Breast epithelium (tissue), 4 donors: ENCODE results near the gene POU3F3. TPM values are rescaled to one million over a fixed set of nuclear protein-coding genes. Genes with fewer than 3 reads are reported as not detected.

Source experiments
- DNase-seq, 2 donors: peaks; one replicate each; pipeline ENCODE4 v3.0.0-alpha.2; 2019; ENCODE audit warnings: low spot score in 2 of 2
- H3K27ac ChIP-seq, 2 donors: fragments of 200-600 bp; sonication (generic) in 1 of 2; one replicate each; pipeline ENCODE4 v1.5.1; 2016 to 2019; ENCODE audit warnings: mild to moderate bottlenecking in 1 of 2
- H3K27me3 ChIP-seq, 2 donors: fragments of 200-600 bp; sonication (generic) in 1 of 2; one replicate each; pipeline versions ENCODE4 v1.5.1 to v1.6.0; 2017 to 2019; ENCODE audit warnings: control low read depth in 1 of 2, mild to moderate bottlenecking in 1 of 2
- H3K36me3 ChIP-seq: fragments of 200-600 bp; one replicate; pipeline ENCODE4 v1.5.1; 2019
- H3K4me1 ChIP-seq, 2 donors: fragments of 200-600 bp; sonication (generic); one replicate each; pipeline ENCODE4 v1.5.1; 2016 to 2019; ENCODE audit warnings: control low read depth in 1 of 2
- H3K4me3 ChIP-seq, 3 donors: fragments of 200-600 bp; sonication (generic); 1 replicate in 2 of 3; 2 replicates in 1 of 3; pipeline ENCODE4 v1.5.1; 2016 to 2019; ENCODE audit warnings: mild to moderate bottlenecking in 3 of 3, moderate library complexity in 2 of 3
- H3K9me3 ChIP-seq, 2 donors: fragments of 200-600 bp; sonication (generic) in 1 of 2; one replicate each; pipeline ENCODE4 v1.5.1; 2016 to 2019; ENCODE audit warnings: control low read depth in 1 of 2
- POLR2A ChIP-seq: fragments of 450-650 bp; IDR thresholded peaks from one replicate; pipeline ENCODE4 v1.6.1; 2016; ENCODE audit warnings: antibody characterized with exemption, mild to moderate bottlenecking, moderate library complexity
- POLR2AphosphoS5 ChIP-seq, 3 donors: sonication (generic); formaldehyde crosslinking; IDR thresholded peaks; one replicate each; pipeline ENCODE4 v1.6.1; 2017; ENCODE audit warnings: antibody characterized with exemption in 3 of 3
- intact Hi-C: fragments of 100-400 bp; cut with DNase I; formaldehyde crosslinking; loops from one replicate; pipeline ENCODE4 v1.15.1; 2023; ENCODE audit warnings: low total_unique reads
- total RNA-seq, 3 donors: library from RNA; depleted of rRNA; stranded (reverse); fragments of >200 nt; gene quantifications; one replicate each; pipeline ENCODE4 v1.1.0, GENCODE V29; 2016
- TF ChIP-seq, protein P1 (sequence below), 3 donors: fragments of 450-650 bp; IDR thresholded peaks; one replicate each; pipeline ENCODE4 v1.5.1; 2016 to 2017; ENCODE audit warnings: antibody characterized with exemption in 3 of 3, mild to moderate bottlenecking in 3 of 3, moderate library complexity in 3 of 3

Gene POU3F3
- total RNA-seq, 3 donors from 2014 or later, result 0.32 to 3.4 (median 0.98) TPM

DNA sequence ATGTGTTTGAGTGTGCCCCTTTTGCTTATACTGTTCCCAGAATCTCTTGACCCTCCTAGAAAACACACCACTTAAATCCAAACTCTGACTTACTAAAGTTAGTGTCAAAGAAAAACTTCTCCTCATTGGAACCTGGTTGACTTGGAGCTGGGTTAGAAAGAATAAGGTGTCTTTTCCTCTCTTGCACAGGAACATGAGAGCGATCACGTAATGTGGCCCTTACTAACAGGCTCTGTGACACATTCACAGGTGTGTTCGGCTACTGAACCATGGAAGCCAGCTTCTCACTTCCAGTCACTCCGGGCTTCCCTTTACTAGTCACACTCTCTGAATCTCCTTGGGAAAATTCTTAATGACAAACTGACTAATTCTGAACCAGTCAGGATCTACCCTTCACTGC, 5.4 kb upstream of the POU3F3 start:
- no peak for DNase-seq
- intact Hi-C loops, result no loop called here
- Histone ChIP-seq H3K27me3 (peaks cover 13 to 98% of the 10 kb centered on the region in 2 donors), H3K4me3 (peak overlapping the region in 1 of 3 donors; percentile 10), H3K9me3 (peaks cover 0 to 2% of the 10 kb centered on the region in 2 donors), H3K27ac (peak overlapping the region in 1 of 2 donors; percentile 32), H3K36me3 (no peaks in the 10 kb centered on the region), H3K4me1 (peaks cover 0 to 7% of the 10 kb centered on the region in 2 donors)
- no peak for TF ChIP-seq POLR2AphosphoS5 (IDR thresholded peaks at IDR 0.05)
- TF ChIP-seq, protein P1, sequence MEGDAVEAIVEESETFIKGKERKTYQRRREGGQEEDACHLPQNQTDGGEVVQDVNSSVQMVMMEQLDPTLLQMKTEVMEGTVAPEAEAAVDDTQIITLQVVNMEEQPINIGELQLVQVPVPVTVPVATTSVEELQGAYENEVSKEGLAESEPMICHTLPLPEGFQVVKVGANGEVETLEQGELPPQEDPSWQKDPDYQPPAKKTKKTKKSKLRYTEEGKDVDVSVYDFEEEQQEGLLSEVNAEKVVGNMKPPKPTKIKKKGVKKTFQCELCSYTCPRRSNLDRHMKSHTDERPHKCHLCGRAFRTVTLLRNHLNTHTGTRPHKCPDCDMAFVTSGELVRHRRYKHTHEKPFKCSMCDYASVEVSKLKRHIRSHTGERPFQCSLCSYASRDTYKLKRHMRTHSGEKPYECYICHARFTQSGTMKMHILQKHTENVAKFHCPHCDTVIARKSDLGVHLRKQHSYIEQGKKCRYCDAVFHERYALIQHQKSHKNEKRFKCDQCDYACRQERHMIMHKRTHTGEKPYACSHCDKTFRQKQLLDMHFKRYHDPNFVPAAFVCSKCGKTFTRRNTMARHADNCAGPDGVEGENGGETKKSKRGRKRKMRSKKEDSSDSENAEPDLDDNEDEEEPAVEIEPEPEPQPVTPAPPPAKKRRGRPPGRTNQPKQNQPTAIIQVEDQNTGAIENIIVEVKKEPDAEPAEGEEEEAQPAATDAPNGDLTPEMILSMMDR (IDR thresholded peaks at IDR 0.05), result no peak
- TF ChIP-seq POLR2A, result no peak

DNA sequence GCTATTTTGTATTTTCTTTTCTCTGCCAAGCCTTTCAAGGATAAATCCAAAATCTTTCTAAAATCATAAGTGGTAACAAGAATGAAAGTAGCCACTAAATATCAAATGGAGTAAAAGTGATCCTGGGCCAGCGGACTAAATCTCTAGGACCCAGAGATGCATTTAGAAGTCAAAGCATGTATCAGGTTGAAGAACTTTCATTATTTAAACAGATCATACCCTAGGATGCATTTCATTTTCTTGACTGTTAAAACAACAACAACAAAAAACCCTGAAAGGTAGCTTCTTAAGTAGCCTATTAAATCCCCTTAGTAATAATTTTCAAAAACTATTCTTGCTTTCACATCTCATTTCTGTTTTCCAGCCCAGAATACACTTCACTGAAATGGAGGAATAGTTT, 4.8 kb upstream of the POU3F3 start:
- Histone ChIP-seq H3K27me3 (peaks cover 13 to 98% of the 10 kb centered on the region in 2 donors), H3K27ac (no peak overlapping the region), H3K36me3 (no peaks in the 10 kb centered on the region), H3K4me3 (peak overlapping the region in 1 of 3 donors; percentile 10), H3K4me1 (peaks cover 0 to 7% of the 10 kb centered on the region in 2 donors), H3K9me3 (peaks cover 0 to 4% of the 10 kb centered on the region in 2 donors)
- TF ChIP-seq, protein P1 (IDR thresholded peaks at IDR 0.05), result no peak
- no peak for TF ChIP-seq POLR2A
- TF ChIP-seq POLR2AphosphoS5 (IDR thresholded peaks at IDR 0.05), result no peak
- intact Hi-C loops, result no loop called here
- DNase-seq, result no peak

DNA sequence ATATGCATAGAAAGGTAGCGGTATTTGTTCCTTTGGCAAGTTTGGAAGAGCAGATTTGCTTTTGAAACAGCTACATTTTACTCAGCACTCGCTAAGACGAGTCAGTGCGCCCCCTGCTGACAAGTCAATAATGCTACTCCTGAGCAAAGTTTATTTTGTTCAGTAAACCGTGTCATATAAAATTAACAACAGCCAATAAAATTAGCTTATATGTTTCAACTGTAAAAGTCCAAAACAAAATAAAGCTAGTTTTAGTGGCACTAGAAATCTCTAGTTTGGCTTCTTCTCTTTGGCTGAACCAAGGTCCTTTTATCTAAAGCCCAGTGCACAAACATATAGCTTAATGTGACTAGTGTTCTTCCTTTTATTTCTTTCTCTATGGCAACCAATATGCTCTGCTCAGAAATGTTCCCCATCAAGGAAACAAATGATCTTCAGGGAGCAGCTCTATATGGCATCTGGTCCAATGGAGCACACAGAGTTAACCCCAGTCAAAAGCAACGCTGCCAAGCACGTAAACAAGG, 4.2 kb upstream of the POU3F3 start:
- Histone ChIP-seq H3K9me3 (peaks cover 0 to 4% of the 10 kb centered on the region in 2 donors), H3K27ac (no peak overlapping the region), H3K36me3 (no peaks in the 10 kb centered on the region), H3K4me1 (peaks cover 0 to 7% of the 10 kb centered on the region in 2 donors), H3K27me3 (peaks cover 12 to 98% of the 10 kb centered on the region in 2 donors), H3K4me3 (no peak overlapping the region)
- intact Hi-C loops, result loop anchor here (2.0 kb wide), 1 partner anchor 63 kb away; no protein-coding TSS in a partner anchor
- DNase-seq, result no peak
- no peak for TF ChIP-seq POLR2AphosphoS5 (IDR thresholded peaks at IDR 0.05)
- TF ChIP-seq, protein P1 (IDR thresholded peaks at IDR 0.05), result peak in 2 of 3 donors; percentile 61 to 73

DNA sequence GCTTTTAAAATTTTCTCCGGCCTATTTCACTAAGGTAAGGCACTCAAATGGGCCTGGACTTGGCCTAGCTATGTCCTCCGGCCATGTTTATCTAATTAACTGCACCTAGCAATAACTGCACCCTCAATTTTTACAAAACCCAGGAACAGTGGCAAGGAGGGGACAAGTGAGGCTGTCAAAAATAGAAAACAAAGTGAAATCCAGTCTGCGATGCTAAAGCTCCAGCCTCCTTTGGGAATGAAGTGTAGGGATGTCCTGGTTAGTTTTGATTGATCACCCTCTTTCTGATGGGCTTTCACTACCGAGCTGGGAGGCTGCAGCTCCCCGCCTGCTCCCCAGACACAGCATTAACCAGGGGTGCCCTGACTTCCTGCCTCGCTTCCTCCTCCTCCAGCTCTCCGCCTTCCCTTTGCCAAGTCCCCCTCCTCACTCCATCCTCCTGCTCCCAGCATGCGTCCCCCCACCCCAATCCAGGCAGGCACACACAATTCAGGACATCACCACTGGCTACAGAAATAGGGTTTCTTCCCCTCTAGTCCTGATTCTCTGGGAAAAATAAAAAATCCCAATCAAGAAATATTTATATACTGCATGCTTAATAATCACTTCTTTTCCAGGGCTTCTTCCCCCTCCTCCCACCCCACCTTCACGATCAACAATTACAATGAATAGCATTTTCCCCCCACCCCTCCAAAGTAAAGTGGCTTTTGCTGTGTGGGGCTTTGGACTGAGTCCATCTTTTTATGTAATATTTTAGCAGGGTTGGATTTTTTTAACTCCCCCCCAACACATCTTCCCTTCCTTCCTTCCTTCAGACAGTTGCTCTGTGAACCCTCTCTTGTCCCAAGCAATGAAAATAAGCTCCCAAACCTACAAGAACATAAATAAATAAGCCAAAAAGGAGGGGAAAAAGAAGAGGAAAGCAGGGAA, 3.3 kb upstream of the POU3F3 start:
- peak overlapping the region in 1 of 2 donors; percentile 68 for H3K27ac ChIP-seq
- intact Hi-C loops, result loop anchor here (2.0 kb wide), 1 partner anchor 64 kb away; no protein-coding TSS in a partner anchor
- peaks cover 8 to 92% of the 10 kb centered on the region in 2 donors for H3K27me3 ChIP-seq
- no peak for TF ChIP-seq POLR2AphosphoS5 (IDR thresholded peaks at IDR 0.05)
- TF ChIP-seq, protein P1 (IDR thresholded peaks at IDR 0.05), result no peak
- H3K9me3 ChIP-seq, result peaks cover 0 to 4% of the 10 kb centered on the region in 2 donors
- no peak for DNase-seq
- H3K4me1 ChIP-seq, result peaks cover 0 to 7% of the 10 kb centered on the region in 2 donors
- no peaks in the 10 kb centered on the region for H3K36me3 ChIP-seq
- H3K4me3 ChIP-seq, result peak overlapping the region in 1 of 3 donors; percentile 28
